Gastrocnemius medialis (tissue), 4 donors: ENCODE measurements around the gene ATF7.

Experiments used
- POLR2A ChIP-seq, 2 donors: fragments of 450-650 bp; IDR thresholded peaks; one replicate each; pipeline ENCODE4 v1.6.1; 2017; ENCODE audit warnings: antibody characterized with exemption in 2 of 2, mild to moderate bottlenecking in 2 of 2, moderate library complexity in 2 of 2
- TF ChIP-seq, protein P1 (sequence below), 5 experiments: fragments of 450-650 bp in 3 of 5; fragments of 200-600 bp in 2 of 5; sonication (generic) in 2 of 5; IDR thresholded peaks in 4 of 5; conservative IDR thresholded peaks in 1 of 5; 1 replicate in 4 of 5; 2 replicates in 1 of 5; pipeline ENCODE4 v1.5.1; 2016 to 2019; ENCODE audit warnings: antibody characterized with exemption in 5 of 5, mild to moderate bottlenecking in 3 of 5, moderate library complexity in 3 of 5

DNA sequence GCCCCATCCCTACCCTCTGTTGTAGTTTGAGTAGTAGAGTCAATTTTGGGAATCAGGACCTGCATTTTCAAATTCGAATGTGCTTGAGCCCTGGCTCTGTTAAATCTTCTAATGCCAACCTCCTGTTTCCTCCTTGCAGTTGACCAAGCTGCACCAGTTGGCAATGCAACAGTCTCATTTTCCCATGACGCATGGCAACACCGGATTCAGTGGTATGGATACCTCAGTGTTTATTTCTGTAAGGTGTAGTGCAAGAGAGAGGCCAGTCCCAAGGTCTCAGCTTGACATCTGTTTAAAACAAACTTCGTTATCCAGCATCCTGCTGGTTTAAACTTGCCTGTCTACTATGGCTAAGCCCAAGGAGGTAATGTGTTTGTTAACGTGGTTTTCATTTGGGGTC lies 159.1 kb downstream of the ATF7 start:
- TF ChIP-seq, protein P1, sequence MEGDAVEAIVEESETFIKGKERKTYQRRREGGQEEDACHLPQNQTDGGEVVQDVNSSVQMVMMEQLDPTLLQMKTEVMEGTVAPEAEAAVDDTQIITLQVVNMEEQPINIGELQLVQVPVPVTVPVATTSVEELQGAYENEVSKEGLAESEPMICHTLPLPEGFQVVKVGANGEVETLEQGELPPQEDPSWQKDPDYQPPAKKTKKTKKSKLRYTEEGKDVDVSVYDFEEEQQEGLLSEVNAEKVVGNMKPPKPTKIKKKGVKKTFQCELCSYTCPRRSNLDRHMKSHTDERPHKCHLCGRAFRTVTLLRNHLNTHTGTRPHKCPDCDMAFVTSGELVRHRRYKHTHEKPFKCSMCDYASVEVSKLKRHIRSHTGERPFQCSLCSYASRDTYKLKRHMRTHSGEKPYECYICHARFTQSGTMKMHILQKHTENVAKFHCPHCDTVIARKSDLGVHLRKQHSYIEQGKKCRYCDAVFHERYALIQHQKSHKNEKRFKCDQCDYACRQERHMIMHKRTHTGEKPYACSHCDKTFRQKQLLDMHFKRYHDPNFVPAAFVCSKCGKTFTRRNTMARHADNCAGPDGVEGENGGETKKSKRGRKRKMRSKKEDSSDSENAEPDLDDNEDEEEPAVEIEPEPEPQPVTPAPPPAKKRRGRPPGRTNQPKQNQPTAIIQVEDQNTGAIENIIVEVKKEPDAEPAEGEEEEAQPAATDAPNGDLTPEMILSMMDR (IDR thresholded peaks at IDR 0.05 in 4 of 5, conservative IDR thresholded peaks at IDR 0.05 in 1 of 5): no peak
- TF ChIP-seq POLR2A (IDR thresholded peaks at IDR 0.05): no peak
